ENCODE data around the gene GSN. TPM values are rescaled to one million over a fixed set of nuclear protein-coding genes. Genes with fewer than 3 reads are reported as not detected.

Gene GSN
- total RNA-seq, 1 experiment from 2014 or later = 137 TPM

DNA sequence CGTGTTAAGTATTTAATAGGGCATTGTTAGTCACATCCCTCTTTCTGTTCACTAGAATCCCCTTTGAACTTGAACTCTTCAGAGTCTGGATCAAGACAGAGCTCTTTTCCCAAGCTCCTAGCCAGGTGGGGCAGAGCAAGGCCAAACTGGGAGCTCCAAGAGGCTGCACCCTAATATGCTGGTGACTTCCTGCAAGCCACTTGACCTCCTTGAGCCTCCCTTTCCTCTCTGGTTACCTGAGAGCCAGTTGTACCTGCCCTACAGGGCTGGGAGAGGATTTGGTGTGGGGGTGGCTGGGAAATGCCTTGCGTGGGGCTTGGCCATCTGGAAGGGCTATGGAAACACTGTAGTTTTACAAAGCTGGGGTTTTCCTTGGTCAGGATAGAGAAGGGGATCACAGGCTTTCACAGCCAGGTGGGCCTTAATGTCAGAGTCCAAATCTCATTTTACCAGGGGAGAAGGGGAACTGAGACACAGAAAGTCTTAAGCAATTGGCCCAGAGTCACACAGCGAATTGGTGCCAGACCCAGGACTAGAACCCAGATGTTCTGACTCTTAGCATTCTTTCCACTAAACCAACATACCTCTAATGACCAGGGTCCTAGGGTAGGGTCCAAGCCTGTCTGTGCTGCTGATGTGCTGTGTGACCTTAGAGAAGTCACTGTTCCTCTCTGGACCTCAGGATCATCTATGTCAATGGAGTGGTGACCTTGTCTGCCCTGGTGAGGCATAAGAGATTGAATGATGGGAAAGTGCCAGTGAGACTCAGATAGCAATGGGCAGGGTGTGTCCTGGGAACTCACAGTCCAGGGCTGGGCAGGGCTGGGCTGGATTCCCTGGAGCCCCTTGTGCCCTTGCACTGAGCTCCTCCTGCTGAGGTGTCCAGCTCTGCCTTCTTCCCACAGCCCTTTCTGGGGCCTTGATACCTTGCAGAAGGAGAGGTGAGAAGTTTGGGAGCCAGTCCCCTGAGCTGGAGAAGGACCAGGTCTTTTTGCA lies 35.8 kb downstream of the GSN start:
- DNase-seq (ENCODE audit: low spot score) = no peak

DNA sequence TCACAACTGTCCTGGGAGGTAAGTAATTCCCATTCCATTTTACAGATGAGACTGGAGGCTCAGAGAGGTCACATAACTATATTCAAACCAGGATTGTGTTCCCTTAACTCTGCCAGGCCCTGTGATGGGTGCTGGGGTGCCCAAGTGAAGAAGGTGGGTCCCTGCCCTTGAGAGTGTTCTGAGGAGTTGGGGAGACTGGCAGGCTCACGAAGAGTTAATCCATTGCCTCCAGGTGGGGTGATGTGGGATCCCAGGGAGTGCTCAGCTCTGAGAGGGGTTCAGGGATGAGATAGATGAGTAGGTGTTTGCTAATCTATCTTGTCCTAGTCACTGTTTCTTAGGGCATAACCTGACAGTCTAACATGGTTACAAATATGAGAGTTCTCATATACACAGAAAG lies 36.7 kb downstream of the GSN start:
- no peak for DNase-seq (ENCODE audit: low spot score)

DNA sequence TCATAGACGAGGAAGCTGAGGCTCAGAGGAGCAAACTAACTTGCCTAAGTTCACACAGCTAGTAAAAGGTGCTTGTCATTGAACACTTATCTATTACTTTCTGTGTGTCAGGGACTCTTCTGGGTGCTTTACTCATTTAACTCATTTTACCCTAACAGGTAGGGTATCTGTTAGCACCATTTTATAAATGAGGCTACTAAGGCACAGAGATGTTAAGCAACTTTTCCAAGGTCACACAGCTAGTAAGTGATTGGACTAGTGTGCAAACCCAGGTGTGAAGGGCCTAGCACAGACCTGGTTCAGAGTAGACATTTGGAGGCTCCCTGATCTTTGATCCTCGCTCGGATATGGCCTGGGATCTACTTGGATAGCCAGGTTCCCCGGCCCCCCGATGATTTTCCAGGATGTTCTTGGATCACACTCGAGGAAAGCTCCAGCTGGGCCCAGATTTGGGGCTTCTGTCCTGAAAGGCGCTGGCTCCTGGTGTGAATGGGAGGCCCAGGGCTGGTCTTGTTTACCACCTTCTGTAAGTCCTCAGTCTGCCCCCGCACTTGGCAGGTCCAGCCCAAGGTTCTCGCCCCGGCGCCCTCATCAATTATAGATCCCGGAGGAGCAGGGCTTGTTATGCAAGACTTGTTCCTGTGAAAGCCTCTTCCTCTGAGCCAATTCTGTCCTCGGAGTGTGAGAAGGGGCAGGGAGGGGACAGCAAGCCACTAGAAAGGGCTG lies 37.5 kb downstream of the GSN start:
- DNase-seq (ENCODE audit: low spot score) = no peak

DNA sequence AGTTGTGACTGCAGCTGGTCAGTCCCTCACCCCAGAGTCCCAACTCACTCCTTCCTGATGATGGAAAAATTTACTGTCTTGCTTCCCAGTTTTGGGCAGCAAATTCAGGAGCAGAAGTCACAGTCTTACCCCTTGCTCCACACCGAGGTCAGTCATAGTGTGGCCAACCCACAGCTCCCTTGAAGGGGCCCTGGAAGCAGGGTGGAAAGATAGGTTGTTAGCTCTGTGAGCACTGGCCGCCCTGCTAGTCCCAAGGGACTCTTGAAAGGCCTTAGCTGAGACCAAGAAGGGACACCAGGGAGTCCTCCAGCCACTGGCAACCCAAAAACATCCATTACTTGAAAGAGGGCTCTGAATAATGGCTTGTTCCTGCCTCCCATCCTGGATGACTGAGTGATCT lies 40.0 kb downstream of the GSN start:
- no peak for DNase-seq (ENCODE audit: low spot score)

DNA sequence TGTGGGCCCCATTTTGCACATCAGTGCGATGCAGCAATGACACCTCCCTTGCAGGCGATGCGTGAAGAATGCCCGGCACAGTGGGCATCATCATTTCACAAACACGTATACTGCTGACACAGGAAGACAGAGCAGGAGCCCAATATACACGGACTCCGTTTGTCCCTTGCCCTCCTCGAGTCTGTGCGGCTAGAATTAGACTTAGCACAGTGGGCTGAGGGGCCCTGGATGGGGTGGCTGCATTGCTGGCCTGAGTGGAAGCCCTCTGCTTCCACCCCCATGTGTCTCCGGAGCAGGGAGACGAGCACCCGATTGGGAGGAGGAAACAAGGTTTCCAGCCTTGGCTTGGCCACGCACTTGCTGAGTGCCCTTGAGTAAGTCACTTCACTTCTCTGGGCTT lies 40.8 kb downstream of the GSN start:
- no peak for DNase-seq (ENCODE audit: low spot score)

DNA sequence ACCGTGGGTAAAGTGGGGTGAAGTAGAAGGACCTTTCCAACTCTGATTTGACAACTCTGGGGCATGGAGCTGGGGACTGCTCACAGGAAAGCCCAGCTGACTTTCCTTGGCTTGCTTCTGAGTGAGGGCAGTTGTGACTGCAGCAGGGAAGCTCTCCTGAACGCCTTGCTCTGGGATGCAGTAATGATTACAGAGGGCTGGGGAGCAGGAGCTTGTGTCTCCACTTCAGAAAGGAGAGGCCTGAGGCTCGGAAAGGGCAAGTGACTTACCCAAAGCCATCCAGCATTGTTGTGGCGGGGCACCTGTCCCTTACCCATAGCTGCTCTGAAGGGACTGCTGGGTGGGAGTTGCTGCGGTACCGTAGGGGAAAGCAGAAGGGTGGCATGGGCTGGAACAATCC lies 41.2 kb downstream of the GSN start:
- DNase-seq (ENCODE audit: low spot score) = no peak

DNA sequence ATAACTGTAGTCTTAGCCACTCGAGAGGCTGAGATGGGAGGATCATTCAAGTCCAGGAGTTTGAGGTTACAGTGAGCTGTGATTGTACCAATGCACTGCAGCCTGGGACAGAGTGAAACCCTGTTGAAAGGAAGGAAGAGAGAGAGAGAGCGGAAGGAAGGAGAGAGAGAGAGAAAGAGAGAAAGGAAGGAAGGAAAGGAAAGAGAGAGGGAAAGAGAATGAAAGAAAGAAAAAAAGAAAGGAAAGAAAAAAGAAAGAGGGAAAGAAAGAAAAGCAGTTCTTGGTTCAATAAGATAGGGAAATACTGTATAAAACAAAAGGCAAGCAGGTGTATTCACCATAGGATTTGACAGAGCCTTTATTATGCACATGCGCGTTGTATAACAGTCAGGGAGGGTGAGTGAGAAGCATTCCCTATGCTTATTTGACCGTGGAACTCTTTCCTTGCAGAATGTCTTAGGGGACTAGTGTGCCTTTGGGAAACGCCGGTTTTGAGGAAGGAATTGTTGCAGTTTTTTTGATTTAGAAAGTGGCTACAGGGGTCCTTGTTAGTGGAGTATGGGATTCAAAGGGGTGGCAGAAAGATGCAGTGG lies 42.0 kb downstream of the GSN start:
- DNase-seq (ENCODE audit: low spot score) = no peak

DNA sequence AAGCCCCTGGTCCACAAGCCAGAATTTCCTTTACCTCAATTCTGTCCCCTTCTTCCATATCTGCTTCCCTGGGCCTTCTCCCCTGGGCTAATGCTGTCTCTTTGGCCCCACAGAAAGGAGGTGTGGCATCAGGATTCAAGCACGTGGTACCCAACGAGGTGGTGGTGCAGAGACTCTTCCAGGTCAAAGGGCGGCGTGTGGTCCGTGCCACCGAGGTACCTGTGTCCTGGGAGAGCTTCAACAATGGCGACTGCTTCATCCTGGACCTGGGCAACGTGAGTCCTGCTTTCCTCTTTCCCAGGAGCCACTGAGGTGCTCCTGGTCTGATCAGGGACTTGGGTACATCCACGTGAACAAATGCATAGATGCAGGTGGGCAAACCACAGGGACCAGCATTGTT lies 42.6 kb downstream of the GSN start:
- no peak for DNase-seq (ENCODE audit: low spot score)

DNA sequence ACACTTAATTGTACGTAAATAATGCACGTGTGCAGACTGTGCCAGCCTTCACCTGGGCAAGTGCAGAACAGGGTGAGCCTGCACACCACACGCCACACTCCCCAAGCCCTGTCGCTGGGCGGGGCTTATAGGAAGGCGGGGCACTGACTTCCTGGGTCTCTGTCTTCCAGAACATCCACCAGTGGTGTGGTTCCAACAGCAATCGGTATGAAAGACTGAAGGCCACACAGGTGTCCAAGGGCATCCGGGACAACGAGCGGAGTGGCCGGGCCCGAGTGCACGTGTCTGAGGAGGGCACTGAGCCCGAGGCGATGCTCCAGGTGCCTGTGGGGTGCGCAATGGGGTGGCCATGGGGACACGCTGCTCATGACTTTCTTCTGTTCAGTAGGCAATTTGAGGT lies 44.2 kb downstream of the GSN start:
- DNase-seq (ENCODE audit: low spot score) = no peak

DNA sequence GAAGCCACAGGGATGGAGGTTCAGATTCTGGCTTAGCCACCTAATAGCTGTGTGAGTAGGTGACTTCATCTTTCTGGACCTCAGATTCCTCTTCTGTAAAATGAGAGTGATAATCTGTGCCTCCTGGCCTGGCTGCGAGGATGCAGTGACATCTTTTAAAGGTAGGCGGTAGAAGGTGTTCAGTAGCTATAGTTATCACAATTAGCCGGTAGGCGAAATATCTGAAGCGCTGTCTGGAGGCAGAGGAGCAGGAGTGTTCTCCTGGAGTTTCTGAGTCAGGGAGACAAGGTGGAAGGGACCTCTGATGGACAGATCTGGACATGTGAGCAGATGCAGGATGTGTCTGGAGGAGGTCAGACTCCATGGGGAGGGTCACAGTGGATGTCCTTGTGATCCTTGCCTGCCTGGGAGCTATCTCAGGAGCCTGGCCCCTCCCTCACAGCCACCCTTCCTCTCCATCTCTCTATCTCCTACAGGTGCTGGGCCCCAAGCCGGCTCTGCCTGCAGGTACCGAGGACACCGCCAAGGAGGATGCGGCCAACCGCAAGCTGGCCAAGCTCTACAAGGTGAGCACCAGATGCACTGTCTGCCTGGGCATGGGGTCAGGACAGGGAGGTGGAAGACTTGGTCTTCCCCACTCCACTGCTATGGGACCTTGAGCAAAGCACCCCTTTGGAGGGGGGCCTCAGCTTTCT lies 45.6 kb downstream of the GSN start:
- DNase-seq (ENCODE audit: low spot score) = no peak

DNA sequence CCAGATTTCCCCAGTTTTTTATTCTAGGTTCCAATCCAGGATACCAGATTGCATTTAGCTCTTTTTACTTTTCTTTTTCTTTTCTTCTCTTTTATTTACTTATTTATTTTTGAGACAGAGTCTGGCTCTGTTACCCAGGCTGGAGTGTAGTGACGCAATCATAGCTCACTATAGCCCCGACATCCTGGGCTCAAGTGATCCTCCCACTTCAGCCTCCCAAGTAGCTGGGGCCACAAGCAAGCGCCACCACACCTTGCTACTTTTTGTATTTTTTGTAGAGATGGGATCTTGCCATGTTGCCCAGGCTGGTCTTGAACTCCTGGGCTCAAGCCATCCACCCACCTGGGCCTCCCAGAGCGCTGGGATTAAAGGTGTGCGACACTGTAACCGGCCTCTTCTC lies 48.4 kb downstream of the GSN start:
- no peak for DNase-seq (ENCODE audit: low spot score)

DNA sequence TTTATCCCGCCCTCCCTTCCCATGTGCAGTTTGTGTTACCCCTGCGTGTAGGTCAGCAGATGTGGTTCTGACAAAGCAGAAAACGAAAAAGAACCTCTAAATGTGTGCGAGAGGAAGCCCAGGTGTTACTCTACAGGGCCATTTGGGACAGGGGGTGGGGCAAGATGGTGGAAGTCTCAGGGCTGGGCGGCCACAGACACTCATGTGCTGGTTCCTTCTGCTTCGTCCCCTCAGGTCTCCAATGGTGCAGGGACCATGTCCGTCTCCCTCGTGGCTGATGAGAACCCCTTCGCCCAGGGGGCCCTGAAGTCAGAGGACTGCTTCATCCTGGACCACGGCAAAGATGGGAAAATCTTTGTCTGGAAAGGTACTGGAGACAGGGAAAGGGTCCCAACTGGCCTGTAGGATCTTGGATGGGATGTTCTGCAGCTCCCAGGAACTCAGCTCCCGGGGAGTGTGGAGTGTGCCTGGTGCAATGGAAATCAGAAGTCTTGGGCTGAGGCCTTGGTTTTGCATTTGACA lies 49.0 kb downstream of the GSN start:
- DNase-seq (ENCODE audit: low spot score) = no peak

DNA sequence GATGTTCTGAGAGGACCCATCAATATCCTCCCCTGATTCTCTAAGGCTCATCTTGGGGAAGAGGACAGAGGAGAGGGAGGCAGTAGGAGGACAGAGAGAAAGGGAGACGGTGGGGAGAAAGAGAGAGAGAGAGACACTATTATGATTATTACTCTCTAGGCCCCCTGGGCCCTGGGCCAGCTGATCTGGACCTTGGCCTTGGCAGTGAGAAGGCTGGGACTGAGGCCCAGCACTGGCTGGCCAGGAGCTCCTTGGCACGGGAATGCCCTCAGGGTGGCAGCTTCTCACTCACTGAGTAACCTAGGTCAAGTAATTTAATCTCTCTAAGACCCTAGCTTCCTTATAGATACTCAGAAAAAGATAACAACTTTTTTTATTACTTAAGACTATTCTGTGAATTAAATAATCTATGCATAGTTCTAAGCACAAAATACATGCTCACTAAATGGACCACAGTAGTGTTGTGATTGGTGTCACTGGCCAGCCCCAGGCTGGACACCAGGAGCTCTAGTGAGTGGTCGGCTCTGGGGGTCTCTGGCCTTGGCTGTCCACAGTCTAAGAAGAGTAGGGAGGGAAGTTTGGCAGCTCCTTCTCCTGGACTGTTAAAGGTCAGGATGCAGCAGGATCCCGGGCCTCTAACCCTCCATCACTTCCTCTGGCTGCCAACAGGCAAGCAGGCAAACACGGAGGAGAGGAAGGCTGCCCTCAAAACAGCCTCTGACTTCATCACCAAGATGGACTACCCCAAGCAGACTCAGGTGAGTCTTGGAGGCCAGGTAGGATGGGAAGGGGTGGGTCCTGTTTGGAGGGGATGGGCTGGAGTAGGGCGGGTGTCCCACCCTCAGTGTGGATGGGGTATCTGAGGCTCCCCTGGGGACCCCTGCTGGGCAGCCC lies 50.0 kb downstream of the GSN start:
- DNase-seq (ENCODE audit: low spot score) = no peak

DNA sequence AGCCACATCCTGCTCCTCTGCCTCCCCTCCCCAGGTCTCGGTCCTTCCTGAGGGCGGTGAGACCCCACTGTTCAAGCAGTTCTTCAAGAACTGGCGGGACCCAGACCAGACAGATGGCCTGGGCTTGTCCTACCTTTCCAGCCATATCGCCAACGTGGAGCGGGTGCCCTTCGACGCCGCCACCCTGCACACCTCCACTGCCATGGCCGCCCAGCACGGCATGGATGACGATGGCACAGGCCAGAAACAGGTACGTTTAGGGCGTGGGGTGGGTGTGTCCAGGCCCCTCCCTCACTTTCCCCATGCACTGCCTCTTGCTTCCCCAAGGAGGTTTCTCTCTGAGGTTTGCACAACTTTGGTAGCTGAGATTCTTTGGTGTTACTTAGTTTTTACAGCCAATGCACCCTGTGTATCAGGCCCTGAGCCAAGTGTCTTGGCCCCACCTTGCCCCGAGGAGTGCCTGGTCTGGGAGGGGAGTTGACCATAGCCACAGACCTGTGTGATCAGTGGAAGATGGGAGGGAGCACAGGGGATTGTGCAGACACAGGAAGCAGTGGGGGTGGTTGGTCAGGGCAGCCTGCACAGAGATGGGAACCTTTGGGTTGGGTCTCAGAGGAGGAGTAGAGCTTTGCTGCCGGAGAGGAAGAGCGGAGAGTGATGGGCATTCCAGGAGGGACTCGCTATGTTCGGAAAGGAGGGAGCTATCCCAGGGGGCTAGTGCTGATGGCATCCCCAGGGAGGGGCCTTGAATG lies 50.8 kb downstream of the GSN start:
- DNase-seq (ENCODE audit: low spot score) = no peak

DNA sequence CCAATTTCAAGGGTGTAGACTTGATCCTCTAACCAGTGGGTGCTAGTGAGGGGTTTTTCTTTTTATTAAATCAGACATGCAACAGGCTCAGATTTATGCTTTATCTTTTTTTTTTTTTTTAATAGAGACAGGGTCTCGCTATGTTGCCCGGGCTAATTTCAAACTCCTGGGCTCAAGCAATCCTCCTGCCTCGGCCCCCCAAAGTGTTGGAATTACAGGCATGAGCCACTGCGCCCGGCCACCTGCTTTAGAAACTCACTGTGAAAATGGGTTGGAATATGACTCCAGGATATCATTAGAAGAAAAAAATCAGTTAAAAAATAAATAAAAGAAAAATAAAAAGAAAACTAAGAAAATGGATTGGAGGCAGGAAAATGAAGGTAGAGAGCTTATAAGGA lies 51.4 kb downstream of the GSN start:
- DNase-seq (ENCODE audit: low spot score) = no peak

DNA sequence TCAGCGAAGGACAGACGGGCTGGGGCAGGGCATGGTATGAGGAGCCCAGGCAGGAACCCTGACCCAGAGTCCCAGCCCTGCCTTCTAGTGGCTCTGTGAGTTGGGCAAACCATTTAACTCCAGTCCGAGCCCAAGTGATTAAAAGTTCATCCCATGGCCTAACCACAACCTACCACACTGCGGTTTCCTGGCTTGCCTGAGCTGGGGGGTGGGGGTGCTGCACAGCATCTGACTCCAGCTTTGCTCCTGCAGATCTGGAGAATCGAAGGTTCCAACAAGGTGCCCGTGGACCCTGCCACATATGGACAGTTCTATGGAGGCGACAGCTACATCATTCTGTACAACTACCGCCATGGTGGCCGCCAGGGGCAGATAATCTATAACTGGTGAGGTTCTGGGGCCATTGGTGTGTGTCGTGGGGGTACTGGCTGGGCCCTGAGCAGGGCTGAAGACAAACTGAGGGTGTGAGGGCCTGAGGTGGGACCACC lies 53.1 kb downstream of the GSN start:
- peak; percentile 94 for DNase-seq (ENCODE audit: low spot score)

DNA sequence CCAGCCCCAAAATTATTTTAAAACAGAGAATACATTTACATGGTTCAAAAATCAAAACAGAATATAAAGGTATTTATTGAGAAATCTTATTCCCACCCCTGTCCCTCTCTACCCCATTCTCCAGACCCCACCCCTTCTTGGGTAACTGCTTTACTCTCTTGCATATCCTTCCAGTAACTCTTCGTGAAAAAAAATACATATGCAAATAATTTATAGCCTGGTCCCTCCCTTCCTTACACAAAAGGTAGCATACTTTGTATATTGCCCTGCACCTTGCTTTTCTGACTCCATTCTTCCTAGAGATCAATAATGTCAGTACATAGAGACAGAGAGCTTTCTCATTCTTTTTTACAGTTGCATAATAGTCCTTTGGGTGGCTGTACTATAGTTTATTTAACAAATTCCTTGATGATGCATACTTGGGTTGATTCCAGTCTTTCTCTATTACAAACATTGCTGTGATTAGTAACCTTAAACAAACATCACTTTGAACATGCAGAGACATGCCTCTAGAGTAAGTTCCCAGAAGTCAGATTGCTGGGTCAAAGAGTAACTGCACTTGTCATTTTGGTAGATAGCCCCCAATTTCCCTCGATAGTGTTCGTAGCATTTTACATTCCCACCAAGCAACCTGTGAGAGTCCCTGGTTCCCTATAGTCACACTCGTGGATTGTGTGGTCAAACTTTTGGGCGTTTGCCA lies 54.2 kb downstream of the GSN start:
- DNase-seq (ENCODE audit: low spot score) = peak; percentile 92

DNA sequence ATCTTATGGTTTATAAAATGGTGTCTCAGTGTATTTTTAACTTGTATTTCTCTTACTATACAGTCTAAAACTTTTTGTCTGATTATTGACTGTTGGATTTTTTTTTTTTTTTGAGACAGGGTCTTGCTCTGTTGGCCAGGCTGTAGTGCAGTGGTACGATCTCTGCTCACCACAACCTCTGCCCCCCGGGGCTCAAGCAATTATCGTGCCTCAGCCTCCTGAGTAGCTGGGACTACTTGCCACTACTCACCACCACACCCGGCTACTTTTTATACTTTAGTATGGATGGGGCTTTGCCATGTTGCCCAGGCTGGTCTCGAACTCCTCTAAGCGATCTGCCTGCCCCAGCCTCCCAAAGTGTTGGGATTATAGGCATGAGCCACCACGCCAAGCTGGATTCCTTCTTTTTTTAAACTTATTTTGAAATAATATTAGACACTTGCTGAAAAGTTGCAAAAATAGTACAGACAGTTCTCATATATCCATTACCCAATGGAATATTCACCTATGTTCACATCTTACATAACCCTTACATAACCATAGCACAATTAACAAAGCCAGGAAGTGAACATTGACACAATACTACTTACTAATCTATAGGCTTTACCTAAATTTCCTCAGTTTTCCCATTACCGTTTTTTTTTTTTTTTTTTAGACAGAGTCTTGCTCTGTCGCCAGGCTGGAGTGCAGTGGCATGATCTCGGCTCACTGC lies 54.9 kb downstream of the GSN start:
- DNase-seq (ENCODE audit: low spot score) = no peak

Data from H4 (cell line).